Hematopoietic multipotent progenitor cell treated with erythropoietin and hydrocortisone succinate and interleukin-3 and kit ligand, for 6 days (in vitro differentiated cells): ENCODE data around the gene LRIF1.
"Not testable (repeated sequence)": the region's sequence is repeated elsewhere in the genome, so short reads cannot be mapped to it uniquely, and the experiment has no call there.

ENCODE experiments used
- DNase-seq: peaks from one replicate; pipeline ENCODE4 v3.0.0-alpha.2; 2015

LRIF1 gene

DNA sequence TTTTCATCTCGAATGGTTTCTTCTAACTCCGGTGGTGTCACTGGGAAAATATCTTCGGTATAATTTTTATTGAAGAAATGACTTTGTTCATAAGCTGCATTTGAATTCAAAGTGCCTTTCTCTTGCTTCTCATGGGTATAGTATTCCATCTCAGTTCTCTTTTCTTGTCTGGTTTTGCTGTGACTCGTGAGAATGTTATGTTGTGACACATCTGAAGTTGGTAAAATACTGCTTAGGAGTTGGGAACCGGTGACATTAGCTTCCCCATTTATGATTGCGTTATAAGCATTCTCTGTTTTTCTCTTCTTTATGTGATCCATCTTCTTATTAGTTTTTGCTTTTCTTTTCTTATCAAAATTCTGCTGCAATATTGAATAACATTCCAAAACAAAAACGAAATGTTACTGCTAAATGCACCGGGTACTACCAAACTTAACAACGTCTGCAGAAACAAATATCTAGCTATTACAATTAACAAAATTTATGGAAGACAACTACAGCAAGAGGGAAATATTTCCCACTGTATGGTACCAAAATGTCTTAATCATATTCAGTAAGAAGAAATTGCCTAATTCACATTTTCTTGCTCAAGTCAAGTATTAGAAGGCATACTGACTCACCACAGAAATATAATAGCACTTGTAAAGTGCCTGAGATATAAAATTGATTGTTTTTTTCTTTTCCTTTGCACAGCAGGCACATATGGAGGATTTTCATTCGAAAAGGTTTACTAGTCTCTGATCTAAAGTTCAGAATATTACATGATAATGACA lies 15.5 kb downstream of the LRIF1 start:
- DNase-seq, result no peak

DNA sequence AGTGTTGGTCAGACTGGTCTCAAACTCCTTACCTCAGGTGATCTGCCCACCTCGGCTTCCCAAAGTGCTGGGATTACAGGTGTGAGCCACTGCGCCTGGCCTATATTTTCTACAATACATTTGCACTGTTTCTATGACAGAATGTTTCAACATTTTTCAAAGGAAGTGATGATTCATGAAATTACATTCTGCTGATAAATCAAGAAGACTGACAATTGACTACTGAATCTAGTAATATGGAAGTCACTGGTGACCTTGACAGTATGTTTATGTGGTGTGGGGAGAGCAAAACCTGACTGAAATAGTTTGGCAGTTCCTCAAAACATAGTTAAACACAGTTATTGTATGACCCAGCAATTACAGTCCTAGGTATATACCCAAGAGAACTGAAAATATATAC lies 18.1 kb downstream of the LRIF1 start:
- DNase-seq, result no peak

- DNase-seq, result no peak
These were observed 18.9 kb downstream of the LRIF1 start for GRCh38 chr1:110944806-110945205.

GRCh38 chr1:110936567-110936966 lies 27.2 kb downstream of the LRIF1 start:
- DNase-seq, result no peak

DNA sequence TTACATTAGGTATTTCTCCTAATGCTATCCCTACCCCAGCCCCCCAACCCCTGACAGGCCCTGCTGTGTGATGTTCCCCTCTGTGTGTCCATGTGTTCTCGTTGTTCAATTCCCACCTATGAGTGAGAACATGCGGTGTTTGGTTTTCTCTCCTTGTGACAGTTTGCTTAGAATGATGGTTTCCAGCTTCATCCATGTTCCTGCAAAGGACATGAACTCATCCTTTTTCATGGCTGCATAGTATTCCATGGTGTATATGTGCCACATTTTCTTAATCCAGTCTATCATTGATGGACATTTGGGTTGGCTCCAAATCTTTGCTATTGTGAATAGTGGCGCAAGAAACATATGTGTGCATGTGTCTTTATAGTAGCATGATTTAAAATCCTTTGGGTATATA lies 32.6 kb downstream of the LRIF1 start:
- not testable (repeated sequence) for DNase-seq

GRCh38 chr1:110928904-110929303 lies 34.8 kb downstream of the LRIF1 start:
- DNase-seq, result no peak

DNA sequence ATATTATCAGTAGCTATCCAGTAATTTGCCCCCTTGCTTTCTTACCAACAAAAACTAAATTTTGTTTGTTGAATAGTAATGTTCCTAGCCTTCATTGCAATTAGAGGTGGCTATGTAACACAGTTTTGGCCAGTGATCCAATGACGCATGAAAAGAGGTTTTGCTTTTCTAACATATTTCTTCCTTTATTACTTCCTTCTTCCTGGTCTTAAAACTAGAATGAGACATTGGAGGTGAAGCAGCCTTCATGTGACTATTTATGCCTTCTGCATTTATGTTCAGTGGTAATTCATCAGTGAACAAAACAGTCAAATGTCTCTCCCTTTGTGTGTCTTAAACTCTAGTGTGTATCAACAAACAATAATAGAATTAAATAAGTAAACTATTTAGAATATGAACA lies 35.5 kb downstream of the LRIF1 start:
- DNase-seq, result no peak

DNA sequence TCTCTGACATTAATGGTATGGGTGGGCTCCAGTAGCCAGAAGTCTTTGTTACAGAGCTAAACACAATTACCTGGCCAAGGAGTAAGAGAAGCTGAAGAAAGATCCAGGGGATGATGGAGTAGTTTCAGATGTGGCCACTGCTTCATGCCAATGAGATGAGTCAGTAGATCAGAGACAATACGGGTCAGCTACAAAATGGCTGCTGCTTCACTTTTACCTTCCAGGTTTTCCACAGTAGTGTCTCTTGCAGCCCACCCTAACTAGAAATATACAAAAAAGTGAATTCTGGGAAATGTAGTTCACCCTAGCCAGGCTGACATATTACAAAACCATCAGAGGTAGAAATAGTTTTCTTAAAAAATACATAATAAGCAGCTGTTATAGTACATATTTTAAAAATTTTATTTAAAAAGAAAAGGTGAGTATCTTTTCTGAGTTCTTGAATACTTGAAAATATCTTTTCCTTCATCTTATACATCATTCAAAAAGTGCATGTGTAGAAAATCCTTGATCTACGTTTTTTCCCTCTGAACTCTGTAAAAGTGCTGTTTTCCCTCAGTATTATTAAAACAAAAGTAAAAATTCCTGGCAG lies 36.1 kb downstream of the LRIF1 start:
- no peak for DNase-seq

DNA sequence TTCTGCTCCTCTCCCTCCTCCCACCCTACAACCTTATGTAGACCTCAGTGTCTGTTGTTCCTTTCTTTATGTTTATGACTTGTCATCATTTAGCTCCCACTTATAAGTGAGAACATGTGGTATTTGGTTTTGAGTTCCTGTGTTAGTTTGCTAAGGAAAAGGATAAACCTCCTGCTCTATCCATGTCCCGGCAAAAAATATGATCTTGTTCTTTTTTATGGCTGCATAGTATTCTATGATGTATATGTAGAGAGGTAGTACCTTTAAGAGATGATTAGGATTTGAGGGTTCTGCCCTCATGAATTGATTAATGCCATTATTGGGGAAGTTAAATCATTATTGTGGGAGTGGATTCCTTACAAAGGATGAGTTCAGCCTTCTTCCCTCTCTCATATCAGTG lies 41.8 kb downstream of the LRIF1 start:
- no peak for DNase-seq

- DNase-seq, result no peak
These were observed 45.7 kb downstream of the LRIF1 start for GRCh38 chr1:110918016-110918415.

GRCh38 chr1:110916669-110917306 lies 46.9 kb downstream of the LRIF1 start:
- peak; percentile 91 for DNase-seq

DNA sequence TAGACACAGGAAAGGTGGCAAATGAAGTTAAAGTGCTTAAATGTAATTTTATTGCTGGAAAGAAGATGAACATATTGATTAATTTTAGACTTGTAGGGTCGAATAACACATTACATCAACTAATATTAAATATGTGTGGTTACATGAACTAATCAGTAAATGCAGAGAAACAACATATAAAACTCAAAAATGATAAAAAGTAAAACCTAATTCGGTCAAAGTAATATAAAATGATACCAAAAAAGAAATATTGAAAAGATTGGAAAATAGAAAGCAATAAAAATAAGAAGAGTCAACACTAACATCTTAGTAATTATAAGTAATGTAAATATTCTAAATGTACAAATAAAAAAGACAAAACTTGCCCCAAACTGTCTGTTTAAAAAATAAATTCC lies 47.5 kb downstream of the LRIF1 start:
- DNase-seq, result no peak

GRCh38 chr1:110915804-110916203 lies 47.9 kb downstream of the LRIF1 start:
- no peak for DNase-seq

DNA sequence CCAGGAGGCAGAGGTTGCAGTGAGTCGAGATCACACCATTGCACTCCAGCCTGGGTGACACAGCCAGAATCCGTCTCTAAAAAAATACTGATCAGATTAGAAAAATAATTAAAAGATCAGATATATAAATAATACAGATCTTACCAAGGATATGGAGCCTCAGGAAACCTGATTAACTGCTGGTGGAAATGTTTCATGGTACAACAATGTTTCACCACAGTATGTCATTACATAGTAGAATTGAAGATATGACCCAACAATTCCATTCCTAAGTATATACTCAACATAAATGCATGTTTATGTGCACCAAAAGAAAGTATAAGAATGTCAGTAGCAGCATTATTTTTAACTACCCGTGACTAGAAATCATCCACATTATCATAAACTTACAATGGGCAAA lies 49.0 kb downstream of the LRIF1 start:
- DNase-seq, result no peak

DNA sequence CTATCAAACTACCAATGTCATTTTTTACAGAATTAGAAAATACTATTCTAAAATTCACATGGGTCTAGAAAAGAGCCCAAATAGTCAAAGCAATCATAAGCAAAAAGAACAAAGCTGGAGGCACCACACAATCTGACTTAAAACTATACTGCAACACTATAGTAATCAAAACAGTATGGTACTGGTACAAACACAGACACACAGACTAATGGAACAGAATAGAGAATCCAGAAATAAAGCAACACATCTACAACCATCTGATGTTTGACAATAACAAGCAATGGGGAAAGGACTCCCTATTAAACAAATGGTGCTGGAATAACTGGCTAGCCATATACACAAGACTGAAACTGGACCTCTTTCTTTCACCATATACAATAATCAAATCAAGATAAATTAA lies 50.9 kb downstream of the LRIF1 start:
- no peak for DNase-seq

- no peak for DNase-seq
These were observed 59.7 kb downstream of the LRIF1 start for GRCh38 chr1:110903853-110904500.

DNA sequence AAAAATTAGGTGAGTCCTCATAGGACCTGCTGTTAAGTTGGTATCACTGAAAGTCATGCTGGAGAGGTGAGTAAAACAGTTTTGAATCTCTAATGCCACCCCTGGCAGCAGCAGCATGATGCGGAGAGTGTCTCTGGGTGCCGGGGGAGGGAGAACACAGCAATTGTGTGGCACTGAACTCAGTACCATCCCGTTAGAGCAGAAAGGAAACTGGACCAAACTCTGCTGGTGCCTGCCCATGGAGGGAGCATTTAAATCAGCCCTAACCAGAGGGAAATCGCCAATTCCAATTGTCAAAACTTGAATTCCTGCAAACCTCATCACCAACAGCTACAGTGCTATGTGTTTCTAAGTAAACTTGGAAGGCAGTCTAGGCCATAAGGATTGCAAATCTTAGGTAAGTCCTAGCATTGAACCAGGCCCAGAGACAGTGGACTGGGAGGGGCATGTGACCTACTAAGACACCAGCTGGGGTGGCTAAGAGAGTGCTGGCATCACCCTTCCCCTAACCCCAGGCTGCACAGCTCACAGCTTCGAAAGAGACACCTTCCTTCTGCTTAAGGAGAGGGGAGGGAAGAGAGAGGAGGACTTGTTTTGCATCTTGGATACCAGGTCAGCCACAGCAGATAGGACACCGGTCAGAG lies 60.8 kb downstream of the LRIF1 start:
- DNase-seq, result no peak

DNA sequence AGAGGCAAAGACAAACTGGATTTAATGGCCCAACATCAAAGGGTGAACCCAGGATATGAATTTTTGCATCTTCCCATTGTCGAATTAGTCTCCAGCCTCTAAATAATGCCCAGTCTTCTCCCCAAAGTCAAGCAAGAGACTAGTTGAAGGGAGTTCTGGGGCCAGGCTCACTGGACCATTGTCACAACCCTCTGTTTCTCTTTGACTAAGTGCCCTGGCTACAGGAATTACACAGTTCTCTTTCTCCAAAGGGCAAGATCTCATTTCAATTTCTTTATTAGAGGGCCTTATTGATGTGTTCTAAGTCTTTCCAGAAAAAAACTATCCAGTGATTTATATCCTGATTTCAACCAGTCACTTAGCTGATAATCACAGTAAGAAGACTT lies 64.3 kb downstream of the LRIF1 start:
- DNase-seq, result no peak

DNA sequence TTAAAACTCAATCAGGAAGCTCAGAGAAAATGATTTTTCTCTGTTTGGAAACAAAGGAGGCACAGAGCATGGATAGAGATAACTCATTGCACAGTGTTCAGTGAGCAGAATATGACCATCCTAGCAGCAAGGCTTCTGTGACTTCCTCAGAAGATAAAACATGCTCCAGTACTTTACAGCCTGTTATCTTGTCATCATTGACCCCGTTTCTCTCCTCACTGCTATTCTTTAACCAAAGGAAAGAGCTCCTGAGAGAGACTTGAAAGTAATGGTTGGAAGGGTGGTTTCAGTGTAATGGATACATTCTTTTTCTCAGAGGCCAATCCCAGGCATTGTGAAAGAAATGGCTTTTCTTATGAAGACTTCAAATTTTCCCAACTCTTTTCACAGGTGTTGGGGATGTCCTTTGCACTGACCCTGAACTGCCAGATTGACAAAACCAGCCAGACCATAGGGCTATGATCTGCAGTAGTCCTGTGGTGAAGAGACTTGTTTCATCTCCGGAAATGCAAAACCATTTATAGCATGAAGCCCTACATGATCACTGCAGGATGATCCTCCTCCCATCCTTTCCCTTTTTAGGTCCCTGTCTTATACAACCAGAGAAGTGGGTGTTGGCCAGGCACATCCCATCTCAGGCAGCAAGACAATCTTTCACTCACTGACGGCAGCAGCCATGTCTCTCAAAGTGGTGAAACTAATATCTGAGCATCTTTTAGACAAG lies 64.8 kb downstream of the LRIF1 start:
- DNase-seq, result no peak

GRCh38 chr1:110897681-110898080 lies 66.0 kb downstream of the LRIF1 start:
- no peak for DNase-seq
